ENCODE measurements around the gene CPNE2. TPM values are rescaled to one million over a fixed set of nuclear protein-coding genes. Genes with fewer than 3 reads are reported as not detected.

The CPNE2 gene
- total and polyA plus RNA-seq, 8 donors: 8.7 to 55.4 (median 26.1) TPM

- Histone ChIP-seq H3K4me3 (no peak overlapping the region), H3K27ac (no peak overlapping the region), H3K36me3 (peaks cover 0 to 16% (median 14%) of the 10 kb centered on the region in 4 donors), H3K27me3 (no peaks in the 10 kb centered on the region), H3K9me3 (no peaks in the 10 kb centered on the region), H3K4me1 (peaks cover 5 to 52% (median 20%) of the 10 kb centered on the region in 4 donors)
- no peak for DNase-seq
- intact Hi-C loops (cut with DNase I; ENCODE audit: low total_unique reads): no loop called here
- WGBS, 5 donors: 92 to 96% (median 93%) methylated on average over 4 to 5 of the region's 5 CpGs
- TF ChIP-seq CTCF (IDR thresholded peaks at IDR 0.05) (no peak), POLR2A (IDR thresholded peaks at IDR 0.05) (no peak), EP300 (IDR thresholded peaks at IDR 0.05) (no peak), POLR2AphosphoS5 (IDR thresholded peaks at IDR 0.05) (no peak)
Measured at GRCh38 chr16:57146735-57147134, 54.4 kb downstream of the CPNE2 start.

GRCh38 chr16:57147381-57148221 is 55.2 kb downstream of the CPNE2 start:
- H3K4me3 ChIP-seq: no peak overlapping the region
- no peaks in the 10 kb centered on the region for H3K27me3 ChIP-seq
- TF ChIP-seq POLR2A (IDR thresholded peaks at IDR 0.05) (no peak), POLR2AphosphoS5 (IDR thresholded peaks at IDR 0.05) (no peak), CTCF (IDR thresholded peaks at IDR 0.05) (no peak)
- peaks cover 5 to 44% (median 20%) of the 10 kb centered on the region in 4 donors for H3K4me1 ChIP-seq
- intact Hi-C loops (cut with DNase I; ENCODE audit: low total_unique reads): no loop called here
- H3K36me3 ChIP-seq: peaks cover 3 to 25% (median 22%) of the 10 kb centered on the region in 4 donors
- DNase-seq: peak in 1 of 2 donors; percentile 54
- H3K27ac ChIP-seq: peak overlapping the region in 2 of 5 donors; percentile 26 to 39
- no peaks in the 10 kb centered on the region for H3K9me3 ChIP-seq
- 38 to 60% (median 49%) methylated on average over 13 to 14 of the region's 14 CpGs for WGBS, 5 donors

- Histone ChIP-seq H3K9me3 (no peaks in the 10 kb centered on the region), H3K27me3 (no peaks in the 10 kb centered on the region), H3K27ac (peak overlapping the region in 2 of 5 donors; percentile 26 to 39), H3K36me3 (peaks cover 12 to 34% (median 31%) of the 10 kb centered on the region in 4 donors), H3K4me3 (no peak overlapping the region), H3K4me1 (peaks cover 5 to 35% (median 17%) of the 10 kb centered on the region in 4 donors)
- no peak for DNase-seq
- WGBS, 5 donors: 93 to 98% (median 97%) methylated on average over 6 of the region's 6 CpGs
- TF ChIP-seq EP300 (IDR thresholded peaks at IDR 0.05) (no peak), POLR2AphosphoS5 (IDR thresholded peaks at IDR 0.05) (no peak)
- intact Hi-C loops (cut with DNase I; ENCODE audit: low total_unique reads): no loop called here
Measured at GRCh38 chr16:57148481-57148880, 56.1 kb downstream of the CPNE2 start.

- Histone ChIP-seq H3K27ac (no peak overlapping the region), H3K27me3 (no peaks in the 10 kb centered on the region), H3K9me3 (no peaks in the 10 kb centered on the region), H3K4me1 (peaks cover 5 to 29% (median 15%) of the 10 kb centered on the region in 4 donors), H3K36me3 (peaks cover 21 to 43% (median 40%) of the 10 kb centered on the region in 4 donors), H3K4me3 (no peak overlapping the region)
- WGBS, 5 donors: 94 to 96% (median 96%) methylated on average over 9 to 10 of the region's 10 CpGs
- TF ChIP-seq CTCF (IDR thresholded peaks at IDR 0.05) (no peak), EP300 (IDR thresholded peaks at IDR 0.05) (no peak), POLR2A (IDR thresholded peaks at IDR 0.05) (no peak), POLR2AphosphoS5 (IDR thresholded peaks at IDR 0.05) (no peak)
- DNase-seq: no peak
- intact Hi-C loops (cut with DNase I; ENCODE audit: low total_unique reads): no loop called here
Measured at GRCh38 chr16:57149391-57149790, 57.0 kb downstream of the CPNE2 start.
